GM19324 (cell line): Measurements from ENCODE around the gene OVCH1.

Experiments used
- ATAC-seq: cut with Tn5 transposase; IDR thresholded peaks from one replicate; pipeline ENCODE4 v1.9.1; 2021; ENCODE audit warnings: mild to moderate bottlenecking, moderate library complexity; ENCODE audit not compliant: unreplicated experiment, low FRiP score

OVCH1 gene

GRCh38 chr12:29497588-29497987, at the start of gene OVCH1:
TSS of gene OVCH1 (minus strand) at chr12:29497686. CDS start at chr12:29497686, 0 bp downstream.
- no peak for ATAC-seq

GRCh38 chr12:29547151-29547632, 49.7 kb upstream of the OVCH1 start:
- ATAC-seq = no peak

- no peak for ATAC-seq
Observed at GRCh38 chr12:29546000-29546399, 48.5 kb upstream of the OVCH1 start.

- ATAC-seq = peak; percentile 69
Observed at GRCh38 chr12:29545102-29545467, 47.6 kb upstream of the OVCH1 start.

- peak; percentile 11 for ATAC-seq
Observed at GRCh38 chr12:29544428-29545101, 47.1 kb upstream of the OVCH1 start.

- no peak for ATAC-seq
Observed at GRCh38 chr12:29543036-29543435, 45.5 kb upstream of the OVCH1 start.

GRCh38 chr12:29537298-29537697, 39.8 kb upstream of the OVCH1 start:
- no peak for ATAC-seq

GRCh38 chr12:29534935-29535334, 37.4 kb upstream of the OVCH1 start:
- ATAC-seq = no peak

- no peak for ATAC-seq
Observed at GRCh38 chr12:29533815-29534489, 36.5 kb upstream of the OVCH1 start.

GRCh38 chr12:29531471-29531870, 34.0 kb upstream of the OVCH1 start:
- ATAC-seq = no peak

GRCh38 chr12:29530436-29530835, 33.0 kb upstream of the OVCH1 start:
- no peak for ATAC-seq

GRCh38 chr12:29528161-29528560, 30.7 kb upstream of the OVCH1 start:
- ATAC-seq = no peak

- ATAC-seq = no peak
Observed at GRCh38 chr12:29521951-29522350, 24.5 kb upstream of the OVCH1 start.

- ATAC-seq = no peak
Observed at GRCh38 chr12:29519585-29520182, 22.2 kb upstream of the OVCH1 start.

- no peak for ATAC-seq
Observed at GRCh38 chr12:29518407-29518806, 20.9 kb upstream of the OVCH1 start.

- ATAC-seq = no peak
Observed at GRCh38 chr12:29517264-29517663, 19.8 kb upstream of the OVCH1 start.

- ATAC-seq = no peak
Observed at GRCh38 chr12:29516431-29516875, 19.0 kb upstream of the OVCH1 start.

- no peak for ATAC-seq
Observed at GRCh38 chr12:29510591-29511185, 13.2 kb upstream of the OVCH1 start.

- no peak for ATAC-seq
Observed at GRCh38 chr12:29509503-29509902, 12.0 kb upstream of the OVCH1 start.

- no peak for ATAC-seq
Observed at GRCh38 chr12:29508949-29509348, 11.5 kb upstream of the OVCH1 start.

GRCh38 chr12:29505122-29505521, 7.6 kb upstream of the OVCH1 start:
- ATAC-seq = no peak
